Measurements from ENCODE around the gene MEGF11.

The MEGF11 gene

DNA sequence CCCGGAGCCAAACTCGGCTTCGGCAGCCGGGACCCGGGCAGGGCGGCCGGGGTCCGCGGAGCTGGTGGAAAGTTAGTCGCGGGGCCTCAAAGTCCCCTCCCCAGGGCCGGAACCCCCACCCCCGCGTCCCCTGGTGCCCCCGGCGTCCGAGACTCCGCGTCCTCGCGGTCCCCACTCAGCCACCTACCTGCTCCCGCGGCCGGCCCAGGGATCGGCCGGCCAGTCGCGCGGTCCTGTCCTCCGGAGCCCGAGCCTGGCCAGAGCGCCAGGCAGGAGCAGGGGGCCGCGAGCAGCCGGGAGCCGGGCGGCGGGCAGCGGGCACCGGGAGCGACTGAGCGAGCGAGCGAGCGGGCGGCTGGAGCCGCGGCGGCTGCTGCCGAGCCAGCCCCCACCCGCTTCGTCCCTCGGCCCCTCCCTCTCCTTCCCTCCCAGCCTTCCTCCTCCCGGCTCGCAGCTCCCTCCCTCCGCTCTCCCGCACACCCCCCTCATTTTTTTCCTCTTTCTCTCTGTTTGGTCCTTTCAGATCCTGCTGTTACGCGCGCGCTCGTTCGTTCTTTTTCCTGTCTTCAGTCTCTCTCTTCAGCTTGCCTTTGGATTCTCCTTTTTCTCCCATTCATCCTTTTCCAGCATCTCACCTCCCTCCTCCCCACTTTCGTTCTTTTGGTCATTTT is at the start of gene MEGF11:
MEGF11 (minus strand) TSS at position 333 of the 671 bp plus-strand sequence. CDS start 125,347 bp downstream, outside the sequence.
- DNase-seq, result peak; percentile 8

GRCh38 chr15:66302489-66303278 is 49.1 kb upstream of the MEGF11 start:
- no peak for DNase-seq

DNA sequence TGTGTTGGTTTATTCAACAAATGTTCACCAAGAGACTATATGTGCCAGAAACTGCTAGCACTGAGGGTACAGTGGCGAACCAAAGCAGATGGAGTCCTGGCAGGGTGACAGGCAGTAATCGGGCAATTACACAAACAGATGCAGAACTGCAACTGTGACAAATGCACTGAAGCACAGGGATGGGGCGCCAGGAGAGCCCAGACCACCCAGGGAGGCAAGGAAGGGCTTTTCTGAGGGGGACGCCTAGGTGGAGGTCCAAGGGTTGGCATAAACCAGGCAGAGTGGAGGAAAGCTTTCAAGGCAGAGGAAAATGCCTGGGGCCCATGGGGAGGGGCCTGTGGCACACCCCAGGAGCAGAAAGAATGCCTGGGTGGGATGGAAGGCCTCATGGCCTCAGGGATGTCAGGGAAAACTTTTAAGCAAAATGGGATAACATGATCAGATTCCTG is 45.3 kb upstream of the MEGF11 start:
- DNase-seq, result no peak

- DNase-seq, result no peak
Observed at GRCh38 chr15:66296186-66296585, 42.6 kb upstream of the MEGF11 start.

DNA sequence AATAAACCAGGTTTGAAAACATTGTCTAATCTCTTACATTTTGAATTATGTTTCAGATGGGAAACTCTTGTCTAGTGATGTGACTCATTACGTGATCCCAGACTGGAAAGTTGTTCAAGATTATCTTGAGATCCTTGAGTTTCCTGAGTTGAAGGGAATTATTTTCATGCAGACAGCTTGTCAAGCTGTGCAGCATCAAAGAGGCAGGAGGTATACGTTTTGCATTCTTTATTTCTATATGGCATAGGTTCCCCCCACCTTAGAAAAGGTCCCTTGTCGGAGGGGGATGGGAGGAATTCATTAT is 41.3 kb upstream of the MEGF11 start:
- DNase-seq, result no peak

- DNase-seq, result peak; percentile 11
Observed at GRCh38 chr15:66294157-66294931, 40.8 kb upstream of the MEGF11 start.

DNA sequence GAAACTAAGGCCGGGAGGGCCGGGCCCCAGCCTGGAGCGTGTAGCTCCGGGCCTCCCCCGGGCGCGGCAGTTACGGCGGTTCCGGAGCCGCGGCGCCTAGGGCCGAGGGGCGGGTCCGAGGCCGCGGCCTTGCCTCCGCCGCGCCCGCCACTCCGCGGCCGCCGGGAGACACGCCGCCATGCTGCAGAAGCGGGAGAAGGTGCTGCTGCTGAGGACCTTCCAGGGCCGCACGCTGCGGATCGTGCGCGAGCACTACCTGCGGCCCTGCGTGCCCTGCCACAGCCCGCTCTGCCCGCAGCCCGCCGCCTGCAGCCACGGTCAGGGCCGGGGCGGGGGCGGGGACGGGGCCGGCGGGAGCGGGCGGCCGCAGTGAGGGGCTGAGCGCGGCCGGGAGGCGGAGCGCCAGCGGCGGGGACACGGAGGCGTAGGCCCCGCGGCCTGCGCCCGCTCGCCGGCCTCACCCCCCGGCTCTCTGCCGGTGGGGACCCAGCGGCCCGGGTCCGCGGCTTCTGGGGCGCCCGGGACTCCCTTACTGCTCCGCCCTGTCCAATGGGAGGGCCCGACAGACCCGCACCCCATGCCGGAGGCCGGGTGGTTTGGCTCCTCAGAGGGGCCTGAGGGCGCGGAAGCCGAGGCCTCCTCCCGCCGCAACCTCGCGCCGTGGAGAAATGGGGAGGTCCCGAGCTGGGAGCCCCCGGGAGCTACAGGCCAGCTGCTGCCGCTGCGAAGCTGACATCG is 40.0 kb upstream of the MEGF11 start, which contains the start of gene DIS3L:
DIS3L (plus strand) TSS at position 150 of the 738 bp plus-strand sequence; CDS start at position 179, 29 bp downstream.
- no peak for DNase-seq

DNA sequence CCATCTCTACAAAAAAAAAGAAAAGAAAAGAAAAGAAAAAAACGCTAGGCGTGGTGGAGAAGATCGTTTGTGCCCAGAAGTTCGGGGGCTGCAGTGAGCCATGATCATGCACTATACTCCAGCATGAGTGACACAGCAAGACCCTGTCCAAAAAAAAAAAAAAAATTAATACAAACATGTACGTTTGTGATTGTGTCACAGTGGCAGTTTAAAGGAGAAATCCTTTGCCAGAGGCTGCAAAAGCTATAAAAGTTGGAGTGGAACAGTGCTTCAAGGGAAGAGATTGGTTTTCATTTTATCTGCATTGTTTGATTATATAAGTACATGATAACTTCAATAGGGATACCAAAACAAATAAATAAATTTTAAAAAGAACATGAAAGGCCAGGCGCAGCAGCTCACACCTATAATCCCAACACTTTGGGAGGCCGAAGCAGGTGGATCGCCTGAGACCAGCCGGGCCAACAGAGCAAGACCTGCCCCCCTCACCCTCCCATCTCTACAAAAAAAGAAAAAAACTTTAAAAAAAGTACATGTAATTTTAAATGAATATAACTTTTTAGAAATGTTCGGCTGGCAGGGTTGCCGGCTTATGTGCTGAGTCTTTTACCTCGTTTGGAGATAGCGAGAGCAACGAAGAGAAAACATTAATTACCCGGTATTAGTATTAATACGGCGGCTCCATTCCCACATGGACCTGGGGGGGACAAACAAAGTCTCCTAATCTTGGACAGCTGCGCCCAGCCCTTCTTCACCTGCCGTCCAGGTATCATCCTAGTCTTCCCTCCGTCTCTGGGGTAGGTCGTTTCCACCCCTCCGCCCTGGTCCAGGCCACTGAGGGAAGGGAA is 39.2 kb upstream of the MEGF11 start:
- peak; percentile 13 for DNase-seq

DNA sequence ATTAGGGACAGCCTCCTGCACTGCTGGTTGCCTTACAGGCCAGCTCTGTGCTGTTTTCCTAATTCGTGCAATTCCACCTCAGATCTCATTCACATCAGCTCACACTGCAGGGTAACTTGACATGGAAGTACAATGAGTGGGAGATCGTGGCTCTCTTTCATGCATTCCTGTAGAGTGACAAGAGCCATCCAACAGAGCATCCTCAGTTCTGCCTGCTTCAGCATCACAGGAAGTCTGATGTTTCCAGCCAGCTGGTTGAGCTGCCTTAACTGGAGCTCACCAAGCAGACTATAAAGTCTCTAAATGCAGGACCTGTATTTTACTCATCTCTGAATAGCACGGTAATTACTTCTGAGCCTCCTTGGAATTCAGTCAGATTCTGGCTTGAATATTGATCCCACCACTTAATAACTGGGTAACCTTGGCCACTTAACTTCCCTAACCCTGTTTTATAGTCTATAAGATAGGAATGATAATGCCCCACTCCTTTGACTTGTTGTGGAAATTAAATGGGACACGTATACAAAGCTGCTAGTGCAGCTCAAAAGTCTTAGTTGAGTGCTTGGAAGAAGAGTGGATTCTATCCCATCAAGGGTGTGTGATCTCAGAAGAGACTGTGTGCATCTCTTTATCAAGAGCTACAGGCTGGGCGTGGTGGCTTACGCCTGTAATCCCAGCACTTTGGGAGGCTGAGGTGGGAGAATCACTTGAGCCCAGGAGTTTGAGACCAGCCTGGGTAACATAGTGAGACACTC is 38.4 kb upstream of the MEGF11 start:
- DNase-seq, result no peak

DNA sequence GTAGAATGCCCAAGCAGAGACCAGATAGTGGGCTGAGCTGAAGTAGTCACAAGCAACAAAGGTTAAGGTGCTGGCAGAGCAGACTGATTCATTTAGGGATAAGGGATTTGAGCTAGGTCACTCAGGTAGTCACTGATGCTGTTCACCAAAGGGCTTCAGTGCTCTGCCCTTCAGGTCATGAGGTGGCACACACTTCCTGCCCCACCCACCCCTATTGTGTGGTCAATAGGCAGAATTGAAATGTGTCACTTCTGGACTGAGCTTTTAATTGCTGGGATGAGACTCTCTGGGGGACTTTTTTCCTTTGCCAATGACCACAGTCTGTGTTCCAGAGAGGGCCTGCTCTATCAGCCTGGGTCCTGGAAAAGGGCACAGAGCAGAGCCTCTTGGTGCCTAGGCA is 37.0 kb upstream of the MEGF11 start:
- DNase-seq, result no peak

DNA sequence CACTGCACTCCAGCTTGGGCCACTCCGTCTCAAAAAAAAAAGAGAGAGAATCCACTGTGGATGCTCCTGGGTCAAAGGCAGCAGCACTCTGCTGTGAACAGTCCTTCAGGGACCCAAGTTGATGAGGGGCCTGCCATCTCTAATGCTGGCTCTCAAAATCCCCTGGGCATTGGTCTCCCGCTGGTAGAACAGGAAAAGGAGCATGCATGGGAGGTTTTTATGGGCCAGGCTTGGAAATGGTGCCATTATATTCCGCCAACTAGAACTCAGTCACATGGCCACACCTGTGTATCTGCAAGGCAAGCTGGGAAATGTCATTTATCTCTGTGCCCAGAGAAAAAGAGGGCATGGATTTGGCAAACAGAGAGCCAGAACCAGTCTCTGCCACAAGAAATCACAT is 36.5 kb upstream of the MEGF11 start:
- DNase-seq, result no peak

- DNase-seq, result no peak
Observed at GRCh38 chr15:66288551-66289185, 35.1 kb upstream of the MEGF11 start.

DNA sequence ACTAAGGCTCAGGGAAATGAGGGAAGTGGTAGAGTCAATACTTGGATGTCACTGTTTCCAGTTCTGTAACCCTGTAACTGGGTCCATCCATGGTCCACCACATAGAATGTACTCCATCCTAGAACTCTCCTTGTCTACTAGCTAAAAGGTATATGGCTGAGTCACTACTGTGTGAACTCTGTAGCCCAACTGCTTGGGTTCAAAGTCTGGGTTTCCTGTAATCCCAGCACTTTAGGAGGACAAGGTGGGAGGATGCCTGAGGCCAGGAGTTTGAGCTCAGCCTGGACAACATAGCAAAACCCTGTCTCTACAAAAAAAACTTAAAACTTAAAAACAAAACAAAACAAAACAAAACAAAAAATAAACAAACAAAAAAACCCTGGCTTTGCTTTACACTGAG is 34.5 kb upstream of the MEGF11 start:
- DNase-seq, result no peak

DNA sequence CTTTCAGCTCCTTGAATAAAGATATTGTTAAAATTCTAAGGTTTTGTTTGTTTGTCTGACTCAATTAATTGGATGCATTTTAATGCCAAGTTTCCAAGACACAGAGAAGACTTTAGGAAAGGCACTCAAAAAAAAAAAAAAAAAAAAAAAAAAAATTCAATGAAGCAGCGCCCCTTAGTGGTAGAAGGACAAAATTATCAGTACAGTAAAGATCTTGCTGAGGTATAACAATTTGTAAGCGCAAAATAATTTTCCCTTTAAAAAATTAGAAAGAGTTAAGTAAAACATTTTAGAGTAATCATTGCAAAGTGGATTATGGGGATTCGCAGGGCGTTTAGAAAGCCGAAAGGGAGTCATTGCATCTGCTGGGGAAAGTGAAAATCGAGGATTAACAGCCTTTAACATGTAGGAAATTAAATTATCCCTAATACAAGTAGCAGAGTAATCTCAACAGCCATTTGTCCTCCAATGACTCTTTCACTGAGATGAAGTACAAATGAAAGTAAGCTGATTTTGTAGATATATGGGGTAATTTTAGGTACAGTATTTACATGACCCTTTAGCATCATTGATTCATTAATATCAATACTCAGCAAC is 34.0 kb upstream of the MEGF11 start:
- peak; percentile 30 for DNase-seq

DNA sequence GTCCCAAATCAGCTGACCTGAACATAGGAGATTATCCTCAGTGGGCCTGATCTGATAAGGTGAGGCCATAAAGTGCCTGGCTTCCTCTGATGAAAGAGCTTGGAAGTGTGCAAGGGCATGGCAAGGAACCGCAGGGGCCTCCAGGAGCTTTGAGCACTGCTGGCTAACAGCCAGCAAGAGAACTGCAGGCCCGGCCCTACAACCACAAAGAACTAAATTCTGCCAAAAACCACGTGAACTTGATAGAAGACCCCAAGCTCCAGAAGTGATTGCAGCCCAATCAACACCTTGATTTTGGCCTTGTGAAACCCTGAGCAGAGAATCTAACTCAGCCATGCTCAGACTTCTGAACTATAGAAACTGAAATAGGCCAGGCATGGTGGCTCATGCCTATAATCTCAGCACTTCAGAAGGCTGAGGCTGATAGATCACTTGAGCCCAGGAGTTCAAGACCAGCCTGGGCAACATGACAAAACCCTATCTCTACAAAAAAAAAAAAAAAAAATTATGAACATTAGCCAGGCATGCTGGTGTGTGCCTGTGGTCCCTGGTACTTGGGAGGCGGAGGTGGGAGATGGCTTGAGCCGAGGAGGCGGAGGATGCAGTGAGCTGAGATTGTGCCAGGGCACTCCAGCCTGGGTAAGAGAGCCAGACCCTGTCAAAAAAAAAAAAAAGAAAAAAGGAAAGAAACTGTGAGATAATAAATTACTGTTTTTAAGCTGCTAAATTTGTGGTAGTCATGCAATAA is 32.2 kb upstream of the MEGF11 start:
- peak; percentile 62 for DNase-seq

DNA sequence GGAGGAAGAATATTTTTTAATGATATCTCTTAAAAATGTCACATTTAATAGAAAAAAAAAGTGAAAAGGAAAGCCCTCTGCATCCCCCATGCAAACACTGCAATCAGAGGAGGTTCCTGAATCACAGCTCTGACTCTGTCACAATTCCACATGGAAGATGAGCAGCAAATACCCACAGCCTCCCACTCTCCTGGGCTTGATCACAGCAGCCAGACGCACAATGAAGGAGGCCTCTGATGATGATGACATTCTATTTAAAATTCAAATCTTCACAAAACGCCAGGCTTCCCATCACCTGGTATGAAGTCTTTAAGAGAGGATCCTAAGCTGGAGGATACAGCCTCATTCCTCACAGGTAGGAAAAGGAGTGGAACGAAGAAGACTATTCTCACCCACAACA is 30.7 kb upstream of the MEGF11 start:
- DNase-seq, result no peak

- DNase-seq, result no peak
Observed at GRCh38 chr15:66278671-66279070, 25.1 kb upstream of the MEGF11 start.

DNA sequence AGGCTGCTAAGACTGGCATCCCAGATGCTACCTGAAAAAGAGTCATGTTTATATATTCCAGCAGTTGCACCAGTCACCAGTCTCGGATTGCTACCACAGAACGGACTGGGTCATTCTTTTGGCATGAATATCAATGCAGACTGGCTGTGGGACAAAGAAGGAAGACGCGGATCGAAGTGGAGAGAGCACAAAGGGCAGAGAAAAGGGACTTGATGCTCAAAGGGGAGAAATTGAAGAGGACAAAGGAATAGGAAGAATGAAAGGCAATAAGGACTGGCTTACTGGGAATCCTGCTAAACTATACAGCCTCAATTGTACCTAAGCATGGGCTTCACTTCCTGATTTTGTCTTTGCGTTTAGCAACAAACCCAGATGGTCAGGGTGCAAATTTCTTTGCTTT is 24.5 kb upstream of the MEGF11 start:
- no peak for DNase-seq

DNA sequence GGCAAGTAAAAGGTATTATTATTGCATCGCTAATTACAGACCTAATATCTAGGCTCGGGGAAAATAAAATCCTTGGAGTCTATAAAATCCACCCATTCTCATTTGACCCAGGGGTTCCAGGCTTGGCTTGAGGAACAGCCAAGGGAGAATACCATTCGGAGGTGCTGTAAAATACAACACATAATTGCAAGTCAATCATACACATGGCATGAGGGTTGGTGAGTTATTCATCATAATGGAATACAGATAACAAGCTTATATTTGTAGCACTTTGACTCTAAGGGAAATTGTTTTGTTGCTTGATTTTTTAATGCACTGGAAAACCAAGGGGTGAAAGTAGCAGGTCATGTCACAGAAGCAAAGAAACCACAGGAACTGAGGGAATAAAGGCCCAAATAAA is 23.0 kb upstream of the MEGF11 start:
- DNase-seq, result no peak

- no peak for DNase-seq
Observed at GRCh38 chr15:66275352-66275751, 21.8 kb upstream of the MEGF11 start.
